BE2C (cell line): ENCODE data around the gene GTF2E1.

Source experiments
- DNase-seq: peaks from one replicate; pipeline ENCODE4 v3.0.0-alpha.2; 2020
- H3K27me3 ChIP-seq: fragments of 250-450 bp; sonication (Bioruptor Pico); 2 replicates; pipeline ENCODE4 v1.5.1; 2020; ENCODE audit warnings: mild to moderate bottlenecking
- H3K36me3 ChIP-seq: fragments of 250-450 bp; sonication (Bioruptor Pico); 2 replicates; pipeline ENCODE4 v1.5.1; 2020; ENCODE audit warnings: mild to moderate bottlenecking
- H3K4me1 ChIP-seq: fragments of 250-450 bp; sonication (Bioruptor Pico); 2 replicates; pipeline ENCODE4 v1.5.1; 2020
- H3K4me3 ChIP-seq: 2 replicates; pipeline ENCODE4 v1.5.1; 2011; ENCODE audit warnings: low read depth, low read length
- H3K9me3 ChIP-seq: fragments of 250-450 bp; sonication (Bioruptor Pico); 2 replicates; pipeline ENCODE4 v1.5.1; 2020
- CTCF ChIP-seq: IDR thresholded peaks from 2 replicates; pipeline ENCODE4 v1.5.1; 2012; ENCODE audit warnings: mild to moderate bottlenecking, low read depth, low read length

GTF2E1 gene

GRCh38 chr3:120797857-120798256 is 55.3 kb downstream of the GTF2E1 start:
- Histone ChIP-seq H3K4me1 (peaks cover 3% of the 10 kb centered on the region; the same call in 1 of the 2 replicates), H3K36me3 (no peaks in the 10 kb centered on the region), H3K27me3 (no peaks in the 10 kb centered on the region), H3K4me3 (no peak overlapping the region), H3K9me3 (no peaks in the 10 kb centered on the region)
- no peak for TF ChIP-seq CTCF
- no peak for DNase-seq

GRCh38 chr3:120798346-120798745 is 55.8 kb downstream of the GTF2E1 start:
- Histone ChIP-seq H3K4me1 (peaks cover 3% of the 10 kb centered on the region; the same call in 1 of the 2 replicates), H3K4me3 (no peak overlapping the region)

DNA sequence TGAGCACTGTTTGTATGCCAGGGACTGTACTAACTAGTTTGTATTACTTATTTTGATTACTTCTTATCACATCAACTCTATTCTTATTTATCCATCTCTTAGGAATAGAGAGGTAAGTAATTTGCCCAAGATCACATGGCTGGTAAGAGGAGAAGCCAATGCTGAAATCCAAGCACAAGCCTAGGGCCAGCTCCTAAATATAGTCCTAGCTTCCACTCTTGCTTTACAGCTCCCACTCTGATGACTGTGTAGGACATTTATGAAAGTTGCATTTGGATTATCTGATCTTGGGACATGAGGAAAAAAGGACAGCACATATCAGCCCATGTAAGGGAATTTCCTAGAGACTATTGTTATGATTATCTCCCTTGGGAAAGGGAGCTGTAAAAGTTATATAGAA is 58.1 kb downstream of the GTF2E1 start:
- no peak for TF ChIP-seq CTCF
- Histone ChIP-seq H3K27me3 (no peaks in the 10 kb centered on the region), H3K36me3 (no peaks in the 10 kb centered on the region), H3K9me3 (no peaks in the 10 kb centered on the region), H3K4me1 (no peaks in the 10 kb centered on the region), H3K4me3 (no peak overlapping the region)
- no peak for DNase-seq

More at GRCh38 chr3:120798346-120798745, 55.8 kb downstream of the GTF2E1 start:
- H3K9me3 ChIP-seq = no peaks in the 10 kb centered on the region
- TF ChIP-seq CTCF = no peak
- no peaks in the 10 kb centered on the region for H3K27me3 ChIP-seq
- H3K36me3 ChIP-seq = no peaks in the 10 kb centered on the region
- DNase-seq = no peak

GRCh38 chr3:120801484-120801883 is 58.9 kb downstream of the GTF2E1 start:
- no peak overlapping the region for H3K4me3 ChIP-seq
- DNase-seq = no peak
- H3K36me3 ChIP-seq = no peaks in the 10 kb centered on the region
- no peaks in the 10 kb centered on the region for H3K4me1 ChIP-seq
- no peaks in the 10 kb centered on the region for H3K9me3 ChIP-seq
- H3K27me3 ChIP-seq = no peaks in the 10 kb centered on the region
- no peak for TF ChIP-seq CTCF

GRCh38 chr3:120802916-120803315 is 60.4 kb downstream of the GTF2E1 start:
- no peaks in the 10 kb centered on the region for H3K27me3 ChIP-seq
- no peaks in the 10 kb centered on the region for H3K36me3 ChIP-seq
- no peak overlapping the region for H3K4me3 ChIP-seq
- no peaks in the 10 kb centered on the region for H3K4me1 ChIP-seq
- H3K9me3 ChIP-seq = no peaks in the 10 kb centered on the region
- no peak for DNase-seq
- TF ChIP-seq CTCF = no peak

GRCh38 chr3:120816728-120817127 is 74.2 kb downstream of the GTF2E1 start:
- Histone ChIP-seq H3K27me3 (no peaks in the 10 kb centered on the region; the same call in 1 of the 2 replicates), H3K36me3 (no peaks in the 10 kb centered on the region), H3K4me3 (no peak overlapping the region), H3K4me1 (no peaks in the 10 kb centered on the region), H3K9me3 (no peaks in the 10 kb centered on the region)
- TF ChIP-seq CTCF = no peak
- DNase-seq = no peak
